NCI-H69 (cell line): ENCODE results near the gene FBN2.
A peak's percentile ranks its signal among the peaks of the same experiment; 100 is the strongest.
"Not testable (repeated sequence)": the region's sequence is repeated elsewhere in the genome, so short reads cannot be mapped to it uniquely, and the experiment has no call there.

Experiments
- DNase-seq: peaks from one replicate; lab custom pipeline; 2025; lab: John Stamatoyannopoulos, UW

The FBN2 gene

GRCh38 chr5:128426090-128426534 is 111.9 kb downstream of the FBN2 start:
- DNase-seq = no peak

GRCh38 chr5:128424646-128425045 is 113.4 kb downstream of the FBN2 start:
- DNase-seq = peak; percentile 67

DNA sequence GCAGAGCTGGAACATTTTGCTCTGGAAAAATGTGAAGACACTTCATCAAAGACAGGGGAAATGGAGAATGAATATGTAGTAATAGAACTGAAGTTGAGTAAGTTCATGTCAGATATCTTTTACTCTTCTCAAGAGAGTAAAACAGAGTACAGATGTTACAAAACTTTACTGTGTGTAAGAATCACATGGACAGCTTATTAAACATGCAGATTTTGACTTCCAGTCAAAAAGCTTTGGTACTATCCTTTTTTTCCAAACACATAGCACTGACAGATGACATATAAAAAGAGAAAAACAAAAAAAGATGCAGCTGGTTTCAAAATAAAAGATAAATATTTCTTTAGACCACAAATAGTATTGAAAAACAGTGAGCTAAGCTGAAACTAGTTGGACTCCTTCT is 115.4 kb downstream of the FBN2 start:
- no peak for DNase-seq

- no peak for DNase-seq
These were observed 123.6 kb downstream of the FBN2 start for GRCh38 chr5:128414469-128414868.

GRCh38 chr5:128413356-128413755 is 124.7 kb downstream of the FBN2 start:
- DNase-seq = no peak

GRCh38 chr5:128412145-128412930 is 125.7 kb downstream of the FBN2 start:
- peak; percentile 8 for DNase-seq

GRCh38 chr5:128409166-128409800 is 128.8 kb downstream of the FBN2 start:
- DNase-seq = peak; percentile 24

DNA sequence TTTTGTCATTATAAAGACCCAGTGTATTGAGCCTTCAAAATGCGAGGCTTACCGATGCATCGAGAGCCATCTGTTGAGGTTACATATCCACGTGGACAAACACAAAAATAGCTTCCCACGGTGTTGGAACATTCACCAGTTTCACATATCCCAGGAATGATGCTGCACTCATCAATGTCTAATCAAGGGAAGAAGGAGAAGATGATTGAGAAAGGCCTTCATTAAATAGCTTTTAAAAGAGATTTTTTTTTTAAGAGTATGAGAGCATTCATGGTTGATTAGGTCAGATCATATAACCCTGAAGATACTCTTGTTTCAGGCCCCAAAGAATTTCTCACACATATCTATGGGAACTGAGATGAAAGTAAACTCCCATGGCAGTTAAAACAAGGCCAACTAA is 129.4 kb downstream of the FBN2 start:
- peak; percentile 30 for DNase-seq

GRCh38 chr5:128407944-128408343 is 130.1 kb downstream of the FBN2 start:
- peak; percentile 18 for DNase-seq

- DNase-seq = no peak
These were observed 131.2 kb downstream of the FBN2 start for GRCh38 chr5:128406803-128407202.

DNA sequence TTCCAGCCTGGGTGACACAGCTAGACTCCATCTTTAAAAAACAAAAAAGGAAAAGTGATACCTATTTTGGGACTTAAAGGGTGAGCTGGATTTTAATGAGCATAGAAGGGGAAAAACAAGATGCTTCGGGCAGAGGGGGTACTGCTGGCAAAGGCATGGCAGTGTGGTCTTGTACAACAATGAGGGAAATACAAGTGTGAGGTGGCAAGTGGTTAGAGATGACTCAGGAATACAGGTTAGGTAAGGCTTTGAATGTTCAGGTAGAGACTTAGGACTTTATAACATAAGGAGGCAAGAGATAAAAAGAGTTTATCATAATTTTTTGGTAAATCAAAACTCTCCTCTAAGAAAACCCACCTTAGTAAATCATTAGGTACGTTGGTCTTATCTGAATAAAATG is 132.9 kb downstream of the FBN2 start:
- no peak for DNase-seq

GRCh38 chr5:128403333-128403732 is 134.7 kb downstream of the FBN2 start:
- DNase-seq = peak; percentile 83

GRCh38 chr5:128402506-128402905 is 135.5 kb downstream of the FBN2 start:
- peak; percentile 54 for DNase-seq

- not testable (repeated sequence) for DNase-seq
These were observed 137.3 kb downstream of the FBN2 start for GRCh38 chr5:128400766-128401165.

DNA sequence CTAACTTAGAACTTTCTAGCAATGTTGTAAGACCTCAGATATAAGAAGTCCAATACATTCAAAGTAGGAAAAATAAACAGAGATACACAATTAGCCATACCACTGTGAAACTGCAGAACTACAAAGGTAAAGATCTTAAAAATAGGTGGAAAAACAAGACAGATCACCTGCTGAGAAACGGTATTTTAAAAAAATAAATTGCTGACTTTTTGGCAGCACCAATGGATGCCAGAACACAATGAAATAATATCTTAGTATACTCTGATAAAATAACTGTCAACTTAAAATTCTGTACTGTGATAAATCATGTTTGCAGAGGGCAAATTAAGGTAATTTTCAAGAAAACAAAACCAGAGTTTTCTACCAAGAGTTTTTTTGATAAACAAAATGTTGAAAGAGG is 138.9 kb downstream of the FBN2 start:
- DNase-seq = no peak

DNA sequence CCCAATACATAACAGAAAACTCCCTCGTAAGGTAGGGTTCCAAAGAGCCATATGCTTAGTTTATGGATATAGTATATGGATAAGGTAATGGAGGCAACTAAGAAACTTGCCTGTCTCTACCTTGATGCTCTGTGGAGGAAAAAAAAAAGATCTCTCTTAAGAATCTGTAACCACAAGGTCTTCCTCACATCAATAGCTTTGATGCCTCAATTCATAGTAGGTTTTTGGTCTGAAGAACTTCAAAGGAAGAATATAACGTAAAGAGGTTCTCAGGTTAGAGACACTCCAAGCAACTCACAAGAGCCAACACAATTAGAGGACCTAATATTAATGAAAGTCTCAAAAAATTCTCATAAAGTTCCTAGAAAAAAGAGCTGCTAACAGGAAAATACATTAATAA is 140.2 kb downstream of the FBN2 start:
- DNase-seq = no peak

- DNase-seq = no peak
These were observed 143.0 kb downstream of the FBN2 start for GRCh38 chr5:128395073-128395472.

DNA sequence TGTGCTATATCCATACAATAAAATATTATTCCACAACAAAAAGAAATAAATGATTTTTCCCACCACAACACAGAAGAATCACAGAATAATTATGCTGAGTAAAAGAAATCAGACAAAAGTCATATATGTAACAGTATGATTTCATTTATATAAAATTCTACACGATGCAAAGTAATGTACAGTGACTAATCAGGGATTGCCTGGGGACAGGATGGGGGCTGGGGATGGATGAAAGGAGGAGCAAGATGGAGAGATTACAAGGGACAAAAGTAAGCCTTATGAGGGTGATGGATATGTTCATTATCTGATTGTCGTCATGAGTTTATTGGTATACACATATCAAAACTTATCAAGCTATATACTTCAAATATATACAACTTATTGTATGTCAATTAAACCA is 154.0 kb downstream of the FBN2 start:
- no peak for DNase-seq

DNA sequence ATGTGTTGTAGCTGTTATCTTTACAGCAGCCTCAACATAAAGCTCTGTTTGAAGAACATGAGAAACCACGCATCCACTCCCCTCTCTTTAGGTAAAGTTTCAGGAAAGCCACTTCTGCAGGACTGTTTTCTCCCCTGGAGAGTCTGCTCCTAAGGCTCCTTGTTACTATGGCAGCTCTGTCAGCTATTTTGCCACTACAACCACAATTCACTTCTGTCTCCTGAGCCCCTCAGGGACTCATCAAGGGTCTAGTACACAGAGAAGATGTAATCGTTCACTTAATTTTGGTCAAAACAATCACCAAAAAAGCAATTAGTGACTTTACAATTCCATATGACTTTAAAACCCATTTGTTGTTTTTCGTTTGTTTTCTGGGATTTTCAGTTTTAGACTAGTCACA is 157.7 kb downstream of the FBN2 start:
- peak; percentile 53 for DNase-seq

DNA sequence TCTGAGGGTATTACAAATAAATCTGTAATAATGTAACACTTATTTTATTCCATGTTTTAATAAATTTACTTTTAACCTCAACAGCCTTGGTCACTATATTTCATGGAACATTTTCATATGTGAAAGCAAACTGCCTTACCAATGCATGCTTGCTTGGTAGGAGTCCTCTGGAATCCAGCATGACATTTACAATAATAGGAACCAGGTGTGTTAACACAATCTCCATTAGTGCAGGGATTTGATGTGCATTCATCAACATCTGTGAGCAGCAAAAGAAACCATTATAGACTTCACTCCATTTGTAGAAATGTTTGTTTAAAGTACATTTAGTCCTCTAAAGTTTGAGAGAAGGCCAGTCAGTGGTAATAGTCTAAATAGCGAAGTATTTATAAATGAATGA is 159.4 kb downstream of the FBN2 start:
- peak; percentile 35 for DNase-seq

- no peak for DNase-seq
These were observed 159.8 kb downstream of the FBN2 start for GRCh38 chr5:128378196-128378595.

GRCh38 chr5:128376577-128376976 is 161.5 kb downstream of the FBN2 start:
- DNase-seq = no peak

GRCh38 chr5:128366147-128366546 is 171.9 kb downstream of the FBN2 start:
- DNase-seq = no peak

GRCh38 chr5:128362370-128362769 is 175.7 kb downstream of the FBN2 start:
- DNase-seq = no peak
